Activated T-cell treated with anti-CD3 and anti-CD28 coated beads for 24 hours (primary cell): ENCODE measurements around the gene FOXD2.

Experiments
- DNase-seq: peaks from one replicate; pipeline ENCODE4 v3.0.0-alpha.2; 2020; ENCODE audit warnings: low read depth

FOXD2 gene

DNA sequence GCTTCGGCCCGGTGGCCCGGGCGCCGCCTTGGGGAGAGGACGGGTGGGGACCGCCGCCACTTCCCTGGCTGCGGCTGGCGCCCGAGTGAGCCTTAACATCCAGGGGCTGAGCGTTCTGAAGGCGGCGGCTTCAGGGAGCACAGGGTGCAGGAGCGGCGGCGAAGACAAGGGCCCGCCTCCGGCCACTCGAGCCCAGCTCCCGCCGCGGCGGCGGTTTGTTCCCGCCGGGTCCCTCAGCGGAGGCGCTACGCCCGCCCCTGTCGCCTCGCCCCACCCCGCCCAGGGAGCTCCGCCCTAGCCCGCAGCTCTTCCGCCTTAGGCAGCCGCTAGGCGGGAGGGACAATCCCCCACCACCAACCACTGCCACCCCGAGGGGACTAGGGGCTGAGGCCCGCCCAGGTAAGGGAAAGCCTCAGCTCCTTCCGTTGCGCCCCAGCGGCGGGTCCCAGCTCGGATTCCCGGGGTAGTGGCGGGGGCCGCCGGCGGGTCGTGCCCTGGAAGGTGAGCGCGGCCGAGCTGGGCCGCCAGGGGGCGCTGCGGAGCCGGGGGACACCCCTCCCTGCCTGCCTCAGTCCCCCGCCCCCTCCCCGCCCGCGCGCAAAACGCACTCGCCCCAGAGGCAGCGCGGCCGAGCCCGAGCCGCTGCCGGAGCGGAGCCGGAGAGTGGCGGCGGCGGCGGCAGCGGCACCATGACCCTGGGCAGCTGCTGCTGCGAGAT is at the start of gene FOXD2:
TSS of gene FOXD2 (plus strand) at position 598 of the 718 bp plus-strand sequence. CDS start at position 690, 92 bp downstream.
- peak; percentile 83 for DNase-seq

DNA sequence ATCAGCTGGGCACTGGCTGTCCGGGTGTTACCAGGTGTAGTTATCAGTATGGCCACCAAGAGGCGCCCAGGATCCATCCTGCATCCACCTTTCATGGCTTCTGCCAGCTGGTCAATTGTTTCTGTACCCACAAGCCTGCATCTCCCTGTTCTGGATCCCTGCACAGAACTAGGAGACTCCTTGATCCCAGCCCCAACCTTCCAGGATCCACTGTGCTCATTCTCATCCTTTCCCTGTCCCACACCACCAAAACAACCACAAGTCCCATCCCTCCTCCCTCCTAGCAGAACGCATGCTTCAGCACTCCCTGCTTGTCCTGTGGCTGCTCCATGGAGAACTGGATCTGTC is 49.0 kb upstream of the FOXD2 start:
- DNase-seq, result peak; percentile 21

DNA sequence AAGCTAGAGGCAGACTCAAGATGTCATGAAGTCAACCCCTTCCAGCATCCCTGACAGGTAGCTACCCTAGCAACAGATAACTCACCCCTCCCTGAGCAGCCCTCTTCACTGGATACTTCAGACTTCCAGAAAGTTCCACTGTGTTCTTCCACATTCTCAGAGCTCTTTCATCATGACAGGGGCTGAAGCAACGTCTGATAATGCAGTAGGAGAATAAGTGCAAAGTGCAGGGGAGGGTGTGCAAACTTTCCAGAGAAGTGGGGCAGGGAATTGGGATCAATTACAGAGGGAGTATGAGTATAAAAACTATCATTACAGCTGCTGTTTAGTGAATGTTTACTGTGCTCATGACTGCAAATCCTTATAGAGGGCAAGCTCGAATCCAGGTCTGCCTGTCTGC is 48.1 kb upstream of the FOXD2 start:
- no peak for DNase-seq

DNA sequence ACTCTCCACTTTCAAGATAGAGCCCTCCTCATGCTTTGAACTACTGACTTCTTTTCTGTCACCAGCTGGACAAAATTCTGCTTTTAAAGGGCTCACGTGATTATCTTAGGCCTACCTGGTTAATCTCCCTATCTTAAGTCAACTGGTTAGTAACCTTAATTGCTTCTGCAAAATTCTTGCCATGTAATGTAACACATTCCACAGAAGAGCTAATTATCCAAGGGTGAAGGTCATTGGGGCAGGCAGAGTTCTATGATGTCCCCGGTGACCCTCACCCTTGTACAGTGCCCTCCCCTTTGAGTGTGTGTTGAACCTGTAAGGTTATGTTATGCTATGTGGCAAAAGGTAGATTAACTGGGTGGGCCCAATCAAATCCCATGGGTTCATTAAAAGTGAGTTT is 47.0 kb upstream of the FOXD2 start:
- no peak for DNase-seq

DNA sequence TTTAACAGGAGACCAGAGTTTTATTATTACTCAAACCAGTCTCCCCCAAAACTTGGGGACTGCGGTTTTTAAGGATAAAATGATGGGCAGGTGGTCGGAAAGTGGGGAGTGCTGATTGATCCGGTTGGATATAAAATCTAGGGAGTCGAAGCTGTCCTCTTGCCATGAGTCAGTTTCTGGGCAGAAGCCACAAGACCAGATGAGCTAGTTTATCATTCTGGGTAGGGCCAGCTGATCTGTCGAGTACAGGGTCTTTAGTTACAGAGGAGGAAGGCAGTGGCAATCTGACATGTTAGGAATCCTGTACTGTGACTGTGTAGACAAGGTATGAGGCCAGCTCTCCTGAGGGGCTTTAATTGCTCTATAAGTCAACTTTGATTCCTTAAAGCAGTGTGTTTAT is 44.7 kb upstream of the FOXD2 start:
- no peak for DNase-seq

DNA sequence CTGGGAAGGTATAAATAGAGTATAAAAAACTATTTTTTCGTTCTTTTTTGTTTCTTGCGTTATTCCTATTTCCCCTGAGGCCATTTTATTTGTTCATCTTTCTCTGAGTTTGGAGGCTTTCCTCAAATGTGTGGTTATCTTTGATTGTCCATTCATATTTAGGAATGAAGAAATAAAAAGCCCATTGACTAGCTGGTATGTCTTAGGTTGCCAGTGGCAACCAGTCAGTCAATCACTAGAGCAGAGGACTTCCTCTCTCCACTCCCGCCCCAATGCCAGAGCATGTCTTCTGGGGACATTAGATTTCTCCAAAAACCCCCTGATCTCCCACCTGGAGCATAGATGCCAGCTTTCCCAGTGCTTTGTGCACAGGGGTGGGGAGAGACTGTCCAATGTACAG is 42.4 kb upstream of the FOXD2 start:
- no peak for DNase-seq

DNA sequence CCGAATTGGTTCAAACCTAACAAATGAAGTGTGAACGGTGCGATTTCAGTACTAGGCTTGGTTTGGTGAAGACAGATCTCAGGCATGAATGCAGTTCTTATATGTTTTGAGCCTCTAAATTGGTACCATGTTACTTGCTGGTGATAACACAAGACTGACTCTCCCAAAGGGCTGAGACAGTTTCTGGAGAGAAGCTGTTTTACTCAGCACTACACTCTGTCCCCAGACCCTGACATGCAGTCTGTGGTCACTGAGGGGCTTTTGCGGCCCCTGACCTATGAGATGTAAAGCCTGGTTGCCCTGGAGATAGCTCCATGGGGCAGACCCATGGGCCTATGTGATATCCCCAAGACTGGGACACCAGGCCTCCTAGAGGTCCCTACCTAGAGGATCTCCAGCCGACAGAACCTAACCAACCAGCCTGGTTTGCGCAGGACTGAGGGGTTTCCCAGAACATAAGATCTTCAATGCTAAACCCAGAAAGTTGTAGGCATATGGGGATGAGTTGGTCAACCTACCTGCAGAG is 41.1 kb upstream of the FOXD2 start:
- DNase-seq, result no peak

DNA sequence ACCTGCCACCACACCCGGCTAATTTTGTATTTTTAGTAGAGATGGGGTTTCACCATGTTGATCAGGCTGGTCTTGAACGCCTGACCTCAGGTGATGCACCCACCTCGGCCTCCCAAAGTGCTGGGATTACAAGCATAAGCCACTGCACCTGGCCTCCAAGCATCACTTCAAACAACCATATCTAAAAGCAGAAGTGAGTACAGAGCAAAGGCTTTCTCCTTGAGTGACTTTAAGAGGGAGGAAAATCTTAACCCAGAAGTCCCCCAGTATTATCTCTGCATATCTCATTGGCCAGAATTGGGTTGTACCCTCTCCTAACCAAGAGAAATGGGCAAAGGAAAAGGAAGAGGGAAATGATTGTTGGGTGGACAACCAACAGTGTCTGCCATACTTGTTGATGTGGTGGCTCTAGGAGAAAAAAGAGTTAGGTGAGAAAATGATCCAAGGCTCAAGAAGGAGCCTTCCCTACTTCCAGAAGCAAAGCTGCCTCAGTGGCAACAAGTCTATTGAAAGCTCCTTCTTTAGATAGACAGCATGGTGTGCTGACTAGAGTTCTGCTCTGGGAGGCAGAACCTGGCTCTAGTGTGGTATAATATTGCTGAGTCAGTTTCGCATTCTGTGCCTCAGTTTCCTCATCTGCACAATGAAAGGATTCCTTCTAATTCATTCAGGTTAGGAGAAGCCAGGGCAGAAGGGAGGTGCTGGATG is 38.6 kb upstream of the FOXD2 start:
- DNase-seq, result no peak

DNA sequence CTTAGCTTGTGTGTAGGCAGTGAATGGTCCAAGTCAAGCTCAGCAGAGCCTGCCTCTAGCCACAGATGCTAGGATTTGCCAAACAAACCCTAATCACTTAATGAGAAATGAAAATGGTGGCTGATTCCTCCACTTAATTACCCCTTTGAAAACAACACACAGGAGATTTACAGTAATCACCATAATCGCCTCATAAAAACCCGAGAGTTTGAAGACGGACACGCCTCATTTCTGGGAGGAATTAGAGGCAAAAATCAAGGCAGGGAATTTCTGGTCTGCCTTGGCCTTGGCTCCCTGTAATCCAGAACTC is 38.0 kb upstream of the FOXD2 start:
- DNase-seq, result no peak

DNA sequence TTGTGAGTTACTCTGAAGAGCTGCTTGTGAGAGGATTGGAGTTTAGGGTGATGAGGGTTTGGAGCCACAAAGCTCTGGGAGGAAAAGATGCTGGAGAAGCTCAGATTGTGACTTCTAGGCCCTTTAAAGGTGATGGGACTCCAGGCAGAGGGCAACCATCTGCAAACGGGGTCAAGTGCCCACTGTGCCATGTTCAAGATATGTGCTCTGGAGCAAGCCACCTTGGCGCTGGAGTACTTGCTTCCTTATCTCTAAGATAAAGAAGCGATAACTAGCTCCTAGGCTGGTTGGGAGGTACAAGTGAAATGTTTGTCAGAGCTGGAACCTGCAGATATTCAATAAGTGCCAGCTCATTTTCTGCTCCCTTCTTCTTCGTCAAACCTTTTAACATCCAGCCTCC is 36.1 kb upstream of the FOXD2 start:
- DNase-seq, result no peak

DNA sequence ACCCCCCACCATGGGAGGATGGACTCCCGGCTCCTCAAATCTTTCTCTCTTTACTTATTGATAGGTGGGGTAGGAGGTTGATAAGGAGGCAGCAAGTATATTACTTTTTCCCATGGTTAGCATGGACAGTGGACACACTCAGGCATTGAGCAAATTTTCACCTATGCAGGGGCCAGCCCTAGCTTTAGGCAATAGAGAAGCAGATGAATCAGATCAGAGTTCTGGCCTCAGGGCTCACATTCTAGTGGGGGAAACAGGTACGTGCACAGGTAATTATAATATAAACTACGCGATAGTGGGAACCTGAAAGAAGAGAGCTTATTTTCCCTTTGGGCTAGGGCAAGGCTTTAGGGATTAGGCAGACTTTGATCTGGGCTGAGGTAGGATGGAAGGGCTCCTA is 35.3 kb upstream of the FOXD2 start:
- DNase-seq, result no peak

DNA sequence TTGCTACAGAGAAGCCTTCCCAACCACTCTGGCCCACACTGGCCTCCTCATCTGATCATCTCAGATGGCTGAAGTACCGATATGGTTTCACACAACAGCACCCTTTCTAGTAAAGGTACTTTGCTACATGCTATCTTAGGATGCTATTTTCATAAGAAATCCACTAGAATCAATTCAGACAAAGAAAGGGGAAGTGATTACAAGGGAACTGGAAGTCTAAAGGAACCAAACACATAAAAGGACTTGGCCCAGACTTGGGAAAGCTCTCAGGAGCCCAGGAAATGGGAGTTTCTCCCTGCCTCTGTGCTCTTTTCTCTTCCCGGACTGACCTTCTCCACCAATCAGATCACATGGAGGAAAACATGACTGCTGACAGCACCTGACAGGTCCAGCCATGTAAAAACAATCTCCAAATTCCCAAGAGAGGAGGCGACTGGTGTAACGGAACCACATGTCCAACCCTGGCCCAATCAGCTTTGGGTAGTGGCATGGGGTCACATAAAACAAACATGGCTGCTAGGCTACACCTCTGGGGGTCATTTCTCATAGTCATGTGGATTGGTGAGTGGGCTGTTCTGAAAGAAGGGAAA is 34.4 kb upstream of the FOXD2 start:
- no peak for DNase-seq

DNA sequence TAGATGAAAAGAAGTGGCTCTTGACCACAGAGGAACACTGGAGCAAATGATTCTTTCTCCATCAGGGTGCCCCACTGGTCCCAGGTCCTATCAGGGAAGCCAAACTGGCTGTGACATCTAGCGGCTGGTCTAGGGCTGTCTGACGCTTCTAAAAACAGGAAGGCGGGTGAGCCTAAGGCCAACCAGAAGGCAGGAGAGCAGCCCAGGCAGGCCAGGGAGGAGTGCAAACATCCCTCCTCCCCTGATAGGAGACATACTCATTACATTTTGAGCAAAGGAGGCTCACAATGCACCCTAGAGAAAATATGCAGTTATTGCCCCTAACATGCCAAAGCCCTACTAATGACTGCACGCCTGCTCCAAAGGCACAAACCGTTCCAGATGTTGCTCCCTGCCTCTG is 32.1 kb upstream of the FOXD2 start:
- DNase-seq, result no peak

DNA sequence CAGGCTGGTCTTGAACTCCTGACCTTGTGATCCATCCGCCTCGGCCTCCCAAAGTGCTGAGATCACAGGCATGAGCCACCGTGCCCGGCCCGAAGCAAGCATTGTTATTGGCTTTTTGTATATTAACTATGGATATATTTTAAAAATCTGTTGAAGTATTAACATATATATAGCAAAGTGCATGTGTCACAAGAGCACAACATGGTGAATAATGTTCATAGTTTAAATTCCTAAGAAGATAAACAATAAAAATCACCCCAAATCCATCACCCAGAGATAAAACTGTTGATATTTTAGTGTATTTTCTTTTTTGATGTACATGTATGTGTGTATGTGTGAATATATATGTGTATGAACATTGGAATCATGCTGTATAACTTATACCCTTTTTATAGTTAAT is 30.9 kb upstream of the FOXD2 start:
- no peak for DNase-seq

DNA sequence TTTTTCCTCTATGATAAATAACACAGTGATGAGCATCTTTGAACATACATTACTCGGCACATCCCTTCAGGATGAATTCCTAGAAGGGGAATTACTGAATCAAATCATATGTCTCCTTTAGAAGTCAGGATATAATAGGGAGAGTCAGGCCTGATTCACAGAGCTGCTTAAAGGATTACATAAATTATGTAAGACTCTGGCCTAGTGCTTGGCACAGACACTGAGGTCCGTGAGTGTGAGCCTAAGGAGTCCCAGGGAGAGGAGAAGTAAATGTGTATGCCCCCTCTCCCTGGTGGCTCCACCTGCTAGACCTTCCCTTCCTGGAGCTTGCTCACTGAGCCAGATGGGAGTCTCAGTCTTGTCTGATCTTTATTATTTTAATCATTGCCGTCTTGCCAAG is 30.4 kb upstream of the FOXD2 start:
- no peak for DNase-seq

DNA sequence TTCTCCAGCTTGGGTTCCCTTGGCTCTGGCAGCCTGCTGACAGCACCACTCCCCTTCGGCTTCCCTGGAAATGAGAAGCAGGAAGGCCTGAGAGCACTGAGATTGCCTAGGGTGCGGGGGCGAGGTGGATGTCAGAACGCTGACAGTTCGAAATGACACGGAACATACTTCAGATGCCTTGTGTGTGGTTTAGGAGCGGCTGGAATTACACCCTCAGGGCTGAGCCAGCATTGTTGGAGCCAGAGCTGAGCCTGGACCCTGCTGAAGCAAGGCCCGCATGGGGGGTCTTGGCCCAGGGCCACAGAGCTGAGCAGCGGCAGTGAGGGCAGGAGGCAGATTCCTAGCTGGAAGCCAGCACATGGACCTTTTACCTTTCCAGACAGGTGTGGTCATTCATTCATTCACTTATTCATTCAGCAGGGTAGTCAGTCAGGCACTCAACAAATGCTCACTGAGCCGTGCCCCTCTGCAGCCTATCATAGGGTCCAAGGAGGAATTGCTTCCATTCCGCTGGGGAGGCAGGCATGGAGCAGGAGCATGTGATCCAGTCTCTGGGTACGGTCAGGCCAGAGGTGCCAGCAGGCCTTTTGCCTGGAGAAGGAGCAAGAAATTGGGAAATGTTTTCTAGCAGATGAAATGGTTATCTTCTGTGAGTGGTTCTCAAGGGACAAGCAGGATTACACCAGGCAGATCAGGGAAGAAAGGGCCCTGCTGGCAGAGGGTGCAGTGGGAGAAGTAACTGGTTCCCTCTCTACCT is 28.4 kb upstream of the FOXD2 start:
- no peak for DNase-seq

DNA sequence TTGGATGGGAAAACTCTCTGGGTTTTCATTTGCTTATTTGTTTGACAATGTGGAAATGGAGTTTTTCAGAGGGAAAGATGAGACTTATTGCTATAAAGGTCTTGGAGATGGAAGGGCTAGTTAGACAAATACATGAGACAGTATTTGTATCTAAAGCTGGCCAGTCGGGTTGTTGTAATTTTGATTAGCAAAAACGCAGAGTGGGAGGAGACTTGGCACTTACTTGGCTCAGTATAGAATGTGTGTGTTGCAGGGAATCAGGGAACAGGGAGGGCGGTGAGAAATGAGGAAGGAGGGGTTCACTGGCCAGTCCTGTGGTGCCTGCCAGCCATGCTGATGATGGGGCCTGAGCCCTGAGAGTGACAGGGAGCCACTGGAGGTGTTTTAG is 27.8 kb upstream of the FOXD2 start:
- no peak for DNase-seq

DNA sequence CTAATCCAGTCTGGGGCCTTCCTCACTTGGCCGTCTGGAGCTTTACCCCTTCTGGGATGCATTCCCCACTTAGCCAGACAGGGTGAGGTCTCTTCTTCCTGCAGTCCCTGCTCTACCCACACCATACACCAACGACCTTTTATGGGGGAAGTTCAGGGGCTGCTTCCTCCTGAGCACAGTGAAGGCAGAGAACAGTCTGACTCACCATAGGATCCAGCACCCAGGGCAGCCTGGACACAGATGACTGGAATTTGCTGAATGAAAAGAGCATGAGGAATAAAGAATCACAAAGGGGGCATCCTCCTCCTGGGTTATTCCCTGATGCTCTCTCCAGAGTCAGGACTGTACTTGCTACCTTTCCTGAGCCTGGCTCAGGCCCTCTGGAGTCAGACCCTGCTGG is 26.4 kb upstream of the FOXD2 start:
- DNase-seq, result no peak

DNA sequence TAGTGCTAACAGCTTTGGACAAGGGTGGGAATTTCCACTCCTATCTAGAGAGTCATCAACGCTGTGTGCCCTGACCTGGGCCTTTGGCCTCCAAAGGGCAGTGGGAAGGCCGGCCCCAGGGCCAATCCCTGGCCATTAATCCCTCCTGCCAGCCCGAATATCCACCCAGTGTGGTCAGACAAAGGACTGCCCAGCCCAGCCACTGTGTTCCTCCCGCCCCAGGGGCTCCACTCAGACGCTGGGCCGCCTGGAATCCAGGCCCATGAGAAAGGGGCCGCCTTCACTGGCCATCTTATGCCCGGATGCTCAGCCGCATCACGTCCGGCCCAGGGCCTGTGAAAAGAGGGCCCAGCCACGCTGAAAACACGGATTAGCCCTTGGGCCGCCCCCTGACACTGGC is 25.4 kb upstream of the FOXD2 start:
- no peak for DNase-seq

DNA sequence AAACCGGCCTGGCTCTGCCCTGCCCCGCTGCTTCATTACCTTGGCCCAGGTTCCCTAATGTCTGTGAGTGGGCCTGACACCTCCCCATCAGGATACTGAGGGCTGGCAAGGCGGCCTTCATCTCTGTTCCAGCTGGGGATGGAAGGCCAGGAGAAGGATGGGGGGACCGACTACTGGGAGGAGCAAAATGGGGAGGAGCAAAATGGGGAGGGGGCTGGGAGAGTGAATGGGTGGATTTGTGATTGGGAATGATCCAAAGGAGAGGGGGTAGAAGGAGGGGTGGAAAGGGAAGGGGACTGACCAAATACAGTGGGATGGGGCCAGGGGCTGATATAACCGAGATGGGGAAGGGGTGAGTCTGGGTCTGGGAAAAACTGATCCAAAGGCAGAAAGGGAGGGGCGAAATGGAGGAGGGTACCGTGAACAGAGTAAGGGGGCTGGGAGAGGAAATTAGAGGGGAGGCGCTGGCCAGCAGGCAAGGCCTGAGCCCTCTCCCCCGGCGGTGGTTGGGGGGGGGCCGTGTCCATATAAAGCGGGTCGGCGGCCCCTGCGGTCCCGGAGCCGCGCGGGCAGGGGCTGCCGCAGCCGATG is 22.0 kb upstream of the FOXD2 start, which contains the start of gene FOXE3:
TSS of gene FOXE3 (plus strand) at position 558 of the 591 bp plus-strand sequence. CDS start at position 589, 31 bp downstream.
- no peak for DNase-seq

DNA sequence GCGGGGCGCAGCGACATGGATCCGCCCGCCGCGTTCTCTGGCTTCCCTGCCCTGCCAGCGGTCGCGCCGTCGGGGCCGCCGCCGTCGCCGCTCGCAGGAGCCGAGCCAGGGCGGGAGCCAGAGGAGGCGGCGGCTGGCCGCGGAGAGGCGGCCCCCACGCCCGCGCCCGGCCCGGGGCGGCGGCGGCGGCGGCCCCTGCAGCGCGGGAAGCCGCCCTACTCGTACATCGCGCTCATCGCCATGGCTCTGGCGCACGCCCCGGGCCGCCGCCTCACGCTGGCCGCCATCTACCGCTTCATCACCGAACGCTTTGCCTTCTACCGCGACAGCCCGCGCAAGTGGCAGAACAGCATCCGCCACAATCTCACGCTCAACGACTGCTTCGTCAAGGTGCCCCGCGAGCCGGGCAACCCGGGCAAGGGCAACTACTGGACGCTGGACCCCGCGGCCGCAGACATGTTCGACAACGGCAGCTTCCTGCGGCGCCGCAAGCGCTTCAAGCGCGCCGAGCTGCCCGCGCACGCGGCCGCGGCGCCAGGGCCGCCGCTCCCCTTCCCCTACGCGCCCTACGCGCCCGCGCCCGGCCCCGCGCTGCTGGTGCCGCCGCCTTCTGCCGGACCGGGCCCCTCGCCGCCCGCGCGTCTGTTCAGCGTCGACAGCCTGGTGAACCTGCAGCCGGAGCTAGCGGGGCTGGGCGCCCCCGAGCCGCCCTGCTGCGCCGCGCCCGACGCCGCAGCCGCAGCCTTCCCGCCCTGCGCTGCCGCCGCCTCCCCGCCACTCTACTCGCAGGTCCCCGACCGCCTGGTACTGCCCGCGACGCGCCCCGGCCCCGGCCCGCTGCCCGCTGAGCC is 21.3 kb upstream of the FOXD2 start:
- DNase-seq, result no peak
